GM18951 (cell line): Measurements from ENCODE around the gene ACRBP.
"Not testable (repeated sequence)": the region's sequence is repeated elsewhere in the genome, so short reads cannot be mapped to it uniquely, and the experiment has no call there.

Experiments
- POLR2A ChIP-seq: IDR thresholded peaks from 4 replicates; pipeline ENCODE4 v1.6.1; 2011; ENCODE audit warnings: mild to moderate bottlenecking; ENCODE audit not compliant: insufficient read length, insufficient read depth; ENCODE audit errors: extremely low read depth
- in situ Hi-C: fragments of 300-500 bp; cut with MboI; formaldehyde crosslinking; loops from one replicate; pipeline ENCODE4 v1.12.0; 2022; ENCODE audit warnings: low sequenced_read_pairs, mixed read lengths, inconsistent platforms; ENCODE audit not compliant: unreplicated experiment

The ACRBP gene

GRCh38 chr12:6604259-6605029 lies 42.8 kb downstream of the ACRBP start:
- in situ Hi-C loops = no loop called here
- TF ChIP-seq POLR2A = no peak

DNA sequence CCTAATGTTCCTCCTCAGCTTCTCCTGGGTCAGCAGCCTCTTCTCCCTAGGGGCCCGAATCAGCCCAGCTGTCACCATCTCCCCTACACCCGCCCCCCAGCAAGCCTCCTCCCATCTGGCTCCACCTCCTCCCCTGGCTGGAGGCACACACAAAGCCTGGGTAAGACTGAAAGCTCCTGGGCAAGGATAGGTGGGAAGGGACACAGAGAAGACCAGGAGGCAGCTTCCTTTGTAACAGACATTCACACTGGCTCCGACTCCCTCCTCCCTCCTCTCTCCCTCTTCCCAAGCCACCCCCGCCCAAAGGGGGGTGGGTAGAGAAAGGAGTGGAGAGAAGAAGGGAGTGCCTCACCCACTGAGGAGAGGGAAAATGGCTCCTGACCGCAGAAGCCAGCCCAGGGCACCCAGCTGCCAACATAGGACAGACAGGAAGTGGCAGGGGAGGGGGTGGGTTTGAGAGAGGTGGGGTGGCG lies 44.1 kb downstream of the ACRBP start:
- in situ Hi-C loops = no loop called here
- TF ChIP-seq POLR2A = no peak

DNA sequence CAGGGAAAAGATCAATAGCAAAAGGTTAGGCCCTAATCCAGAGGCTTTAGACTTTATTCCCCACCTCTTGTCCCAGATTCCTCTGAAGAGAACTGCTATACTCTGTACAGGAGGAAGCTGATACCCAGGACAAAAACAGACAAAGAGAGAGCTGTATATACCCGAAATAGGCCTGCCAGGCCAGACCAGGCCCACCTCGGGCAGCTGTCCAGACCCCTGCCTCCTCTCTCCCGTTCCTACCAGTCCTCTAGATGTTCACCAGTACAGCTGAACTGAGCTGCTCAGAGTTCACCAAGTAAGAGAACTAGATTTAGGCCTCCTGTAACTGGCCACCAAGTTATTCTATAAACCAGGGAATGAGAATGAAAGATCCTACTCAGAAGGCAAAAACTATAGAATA lies 44.7 kb downstream of the ACRBP start:
- no peak for TF ChIP-seq POLR2A
- in situ Hi-C loops = no loop called here

GRCh38 chr12:6595673-6596072 lies 51.6 kb downstream of the ACRBP start:
- in situ Hi-C loops = not testable (repeated sequence)

GRCh38 chr12:6592087-6592486 lies 55.1 kb downstream of the ACRBP start:
- no peak for TF ChIP-seq POLR2A
- in situ Hi-C loops = no loop called here
